Liver (tissue), 9 donors: Measurements from ENCODE around the gene SSNA1. TPM values are rescaled to one million over a fixed set of nuclear protein-coding genes. Genes with fewer than 3 reads are reported as not detected.

ENCODE experiments used
- DNase-seq: peaks from one replicate; pipeline ENCODE4 v3.0.0-alpha.2; 2017; ENCODE audit warnings: low spot score
- H3K27ac ChIP-seq, 2 donors: one replicate each; pipeline ENCODE4 v1.7.0; 2013; ENCODE audit warnings: inconsistent platforms in 2 of 2, low read length in 2 of 2, control low read depth in 1 of 2, low read depth in 1 of 2, mild to moderate bottlenecking in 1 of 2
- H3K27me3 ChIP-seq, 4 donors: one replicate each; pipeline versions ENCODE4 v1.6.1 to v1.7.0; 2013; ENCODE audit warnings: low read length in 3 of 4, inconsistent platforms in 1 of 4, mild to moderate bottlenecking in 1 of 4, moderate library complexity in 1 of 4; ENCODE audit not compliant: control insufficient read depth in 4 of 4, insufficient read depth in 4 of 4
- H3K36me3 ChIP-seq, 4 donors: one replicate each; pipeline versions ENCODE4 v1.6.1 to v1.7.0; 2013; ENCODE audit warnings: low read length in 3 of 4, mild to moderate bottlenecking in 3 of 4, low read depth in 1 of 4, moderate library complexity in 1 of 4; ENCODE audit not compliant: control insufficient read depth in 4 of 4, insufficient read depth in 3 of 4
- H3K4me1 ChIP-seq, 4 donors: one replicate each; pipeline versions ENCODE4 v1.6.1 to v1.7.0; 2013; ENCODE audit warnings: low read length in 3 of 4, mild to moderate bottlenecking in 3 of 4, moderate library complexity in 1 of 4; ENCODE audit not compliant: control insufficient read depth in 4 of 4, insufficient read depth in 4 of 4
- H3K4me3 ChIP-seq, 3 donors: one replicate each; pipeline versions ENCODE4 v1.6.1 to v1.7.0; 2013; ENCODE audit warnings: low read length in 3 of 3, control low read depth in 1 of 3, low read depth in 1 of 3, mild to moderate bottlenecking in 1 of 3
- H3K9ac ChIP-seq, 2 donors: one replicate each; pipeline ENCODE4 v1.7.0; 2013; ENCODE audit warnings: low read length in 2 of 2, mild to moderate bottlenecking in 2 of 2, moderate library complexity in 2 of 2, control low read depth in 1 of 2, low read depth in 1 of 2
- H3K9me3 ChIP-seq, 4 donors: one replicate each; pipeline versions ENCODE4 v1.6.1 to v1.7.0; 2013; ENCODE audit warnings: low read length in 3 of 4; ENCODE audit not compliant: control insufficient read depth in 4 of 4
- ATF3 ChIP-seq: IDR thresholded peaks from 2 replicates; pipeline ENCODE4 v1.6.1; 2016; ENCODE audit warnings: antibody characterized with exemption
- CTCF ChIP-seq: fragments of 150-350 bp; IDR thresholded peaks from 2 replicates; pipeline ENCODE4 v1.5.1; 2017; ENCODE audit warnings: improper control_type of control experiment, low read depth, low read length; ENCODE audit not compliant: missing input control
- EGR1 ChIP-seq, 2 donors: IDR thresholded peaks; 2 replicates each; pipeline ENCODE4 v1.6.1; 2016 to 2018; ENCODE audit warnings: antibody characterized with exemption in 2 of 2, low read depth in 2 of 2
- FOXA1 ChIP-seq: IDR thresholded peaks from 2 replicates; pipeline ENCODE4 v1.6.1; 2016; ENCODE audit warnings: antibody characterized with exemption
- FOXA2 ChIP-seq: IDR thresholded peaks from 2 replicates; pipeline ENCODE4 v1.6.1; 2016; ENCODE audit warnings: antibody characterized with exemption
- GABPA ChIP-seq, 2 donors: IDR thresholded peaks in 1 of 2; conservative IDR thresholded peaks in 1 of 2; 2 replicates each; pipeline ENCODE4 v1.6.1; 2016; ENCODE audit warnings: antibody characterized with exemption in 2 of 2, mild to moderate bottlenecking in 1 of 2, moderate library complexity in 1 of 2
- HNF4A ChIP-seq, 2 donors: conservative IDR thresholded peaks; 2 replicates each; pipeline ENCODE4 v1.6.1; 2016; ENCODE audit warnings: antibody characterized with exemption in 2 of 2, mild to moderate bottlenecking in 2 of 2
- HNF4G ChIP-seq: IDR thresholded peaks from 2 replicates; pipeline ENCODE4 v1.6.1; 2016; ENCODE audit warnings: antibody characterized with exemption
- JUND ChIP-seq, 2 donors: IDR thresholded peaks; 2 replicates each; pipeline ENCODE4 v1.6.1; 2016; ENCODE audit warnings: antibody characterized with exemption in 2 of 2
- MAX ChIP-seq: IDR thresholded peaks from 2 replicates; pipeline ENCODE4 v1.6.1; 2016; ENCODE audit warnings: antibody characterized with exemption
- RAD21 ChIP-seq, 2 donors: IDR thresholded peaks; 2 replicates each; pipeline ENCODE4 v1.6.1; 2016; ENCODE audit warnings: antibody characterized with exemption in 2 of 2, mild to moderate bottlenecking in 2 of 2
- RXRA ChIP-seq, 2 donors: IDR thresholded peaks; 2 replicates each; pipeline ENCODE4 v1.6.1; 2017 to 2018; ENCODE audit warnings: antibody characterized with exemption in 2 of 2, mild to moderate bottlenecking in 1 of 2
- SP1 ChIP-seq: IDR thresholded peaks from 2 replicates; pipeline ENCODE4 v1.6.1; 2018; ENCODE audit warnings: antibody characterized with exemption, mild to moderate bottlenecking
- TAF1 ChIP-seq: conservative IDR thresholded peaks from 2 replicates; pipeline ENCODE4 v1.6.1; 2016; ENCODE audit warnings: antibody characterized with exemption, mild to moderate bottlenecking
- YY1 ChIP-seq: IDR thresholded peaks from 2 replicates; pipeline ENCODE4 v1.6.1; 2016; ENCODE audit warnings: antibody characterized with exemption, mild to moderate bottlenecking
- ZBTB33 ChIP-seq: IDR thresholded peaks from 2 replicates; pipeline ENCODE4 v1.6.1; 2016; ENCODE audit warnings: antibody characterized with exemption
- WGBS: extraction: QIAGEN DNeasy Blood & Tissue Kit; methylation state at CpG from one replicate; pipeline ENCODE4 v1.1.7; 2013; 5-methylcytosine and 5-hydroxymethylcytosine counted together
- polyA plus RNA-seq, 2 donors: library from polyadenylated mRNA; stranded (reverse) in 1 of 2; unstranded in 1 of 2; fragments of 200-250 nt in 1 of 2; fragments of >200 nt in 1 of 2; fragmentation: Nextera tagmentation in 1 of 2; extraction: Ambion mirVana in 1 of 2; gene quantifications; one replicate each; pipeline versions ENCODE4 v1.2.1 to v1.2.3, GENCODE V29; 2013 to 2015
- total RNA-seq, 2 donors: library from RNA; depleted of rRNA; stranded (reverse); fragments of >200 nt; gene quantifications; one replicate each; pipeline ENCODE4 v1.2.3, GENCODE V29; 2014
- donor health status: healthy.
- donor health status: healthy.
- donor health status: healthy.
- donor health status: healthy.
- donor health status: healthy.

SSNA1 gene
- total and polyA plus RNA-seq, 4 donors: 29.8 to 44.2 (median 40.3) TPM

- no peaks in the 10 kb centered on the region for H3K36me3 ChIP-seq
- no peaks in the 10 kb centered on the region for H3K9me3 ChIP-seq
- H3K27me3 ChIP-seq: peaks cover 5 to 9% (median 6%) of the 10 kb centered on the region in 4 donors
- H3K27ac ChIP-seq: no peak overlapping the region
- TF ChIP-seq GABPA (IDR thresholded peaks at IDR 0.05 in 1 of 2, conservative IDR thresholded peaks at IDR 0.05 in 1 of 2) (no peak), ATF3 (no peak), MAX (no peak), CTCF (no peak), FOXA2 (no peak), TAF1 (no peak), EGR1 (IDR thresholded peaks at IDR 0.05; ENCODE audit: low read depth in 2 of 2) (no peak), SP1 (no peak), HNF4A (conservative IDR thresholded peaks at IDR 0.05) (no peak), ZBTB33 (no peak), HNF4G (no peak), RAD21 (IDR thresholded peaks at IDR 0.05) (no peak)
- no peak overlapping the region for H3K4me3 ChIP-seq
- no peak for DNase-seq
- H3K9ac ChIP-seq: no peak overlapping the region
- WGBS: 39% methylated on average over 4 of the region's 4 CpGs
- H3K4me1 ChIP-seq: peaks cover 0 to 9% (median 3%) of the 10 kb centered on the region in 4 donors
These were observed 29.9 kb upstream of the SSNA1 start for GRCh38 chr9:137158625-137159024.

GRCh38 chr9:137159105-137160053 lies 29.1 kb upstream of the SSNA1 start:
- DNase-seq: no peak
- Histone ChIP-seq H3K27me3 (peaks cover 7 to 13% (median 9%) of the 10 kb centered on the region in 4 donors), H3K27ac (no peak overlapping the region), H3K4me3 (no peak overlapping the region), H3K9me3 (no peaks in the 10 kb centered on the region), H3K4me1 (peaks cover 0 to 9% (median 3%) of the 10 kb centered on the region in 4 donors), H3K36me3 (no peaks in the 10 kb centered on the region), H3K9ac (no peak overlapping the region)
- TF ChIP-seq YY1 (no peak), JUND (IDR thresholded peaks at IDR 0.05) (no peak), MAX (no peak), RXRA (IDR thresholded peaks at IDR 0.05) (no peak), FOXA1 (no peak), CTCF (no peak), ZBTB33 (no peak), HNF4G (no peak), TAF1 (no peak), RAD21 (IDR thresholded peaks at IDR 0.05) (no peak), GABPA (IDR thresholded peaks at IDR 0.05 in 1 of 2, conservative IDR thresholded peaks at IDR 0.05 in 1 of 2) (no peak), SP1 (no peak), FOXA2 (no peak), ATF3 (no peak), HNF4A (conservative IDR thresholded peaks at IDR 0.05) (no peak)
- 35% methylated on average over 14 of the region's 14 CpGs for WGBS
